Thymus (tissue), 11 donors: ENCODE data around the gene CUL2. TPM values are rescaled to one million over a fixed set of nuclear protein-coding genes. Genes with fewer than 3 reads are reported as not detected.

Source experiments
- DNase-seq, 9 donors: peaks; one replicate each; pipeline ENCODE4 v3.0.0-alpha.2; 2013; ENCODE audit warnings: low spot score in 9 of 9, low read depth in 6 of 9, missing footprints in 1 of 9
- H3K27ac ChIP-seq, 2 donors: one replicate each; pipeline ENCODE4 v1.5.1; 2013; ENCODE audit warnings: control low read depth in 1 of 2, low read depth in 1 of 2, low read length in 1 of 2, mild to moderate bottlenecking in 1 of 2, moderate library complexity in 1 of 2
- H3K27me3 ChIP-seq, 2 donors: one replicate each; pipeline ENCODE4 v1.5.1; 2013; ENCODE audit warnings: low read length in 1 of 2; ENCODE audit not compliant: control insufficient read depth in 2 of 2, insufficient read depth in 1 of 2
- H3K36me3 ChIP-seq, 2 donors: one replicate each; pipeline ENCODE4 v1.5.1; 2013; ENCODE audit warnings: low read length in 1 of 2, mild to moderate bottlenecking in 1 of 2, moderate library complexity in 1 of 2; ENCODE audit not compliant: control insufficient read depth in 2 of 2, insufficient read depth in 2 of 2
- H3K4me1 ChIP-seq, 2 donors: one replicate each; pipeline ENCODE4 v1.5.1; 2013; ENCODE audit warnings: low read length in 2 of 2; ENCODE audit not compliant: control insufficient read depth in 2 of 2, insufficient read depth in 2 of 2
- H3K4me3 ChIP-seq, 2 donors: one replicate each; pipeline ENCODE4 v1.5.1; 2013; ENCODE audit warnings: low read length in 2 of 2, control low read depth in 1 of 2, mild to moderate bottlenecking in 1 of 2
- H3K9me3 ChIP-seq, 2 donors: one replicate each; pipeline ENCODE4 v1.5.1; 2013; ENCODE audit warnings: low read length in 1 of 2, mild to moderate bottlenecking in 1 of 2; ENCODE audit not compliant: control insufficient read depth in 2 of 2, insufficient read depth in 1 of 2
- WGBS: extraction: QIAGEN DNeasy Blood & Tissue Kit; methylation state at CpG from one replicate; pipeline ENCODE4 v1.1.7; 2013; 5-methylcytosine and 5-hydroxymethylcytosine counted together
- polyA plus RNA-seq: library from polyadenylated mRNA; stranded (reverse); fragments of 200-250 nt; gene quantifications from one replicate; pipeline ENCODE4 v1.2.3, GENCODE V29; 2013
- total RNA-seq: library from RNA; stranded (reverse); fragments of 120-200 nt; gene quantifications from one replicate; pipeline ENCODE4 v1.2.4, GENCODE V29; 2013
- donor health status: healthy.

The CUL2 gene
- total and polyA plus RNA-seq, 2 donors: 17.0 to 23.1 TPM

GRCh38 chr10:34960983-34961382 lies 129.2 kb downstream of the CUL2 start:
- H3K27me3 ChIP-seq: no peaks in the 10 kb centered on the region
- 91% methylated on average over 8 of the region's 8 CpGs for WGBS
- no peaks in the 10 kb centered on the region for H3K36me3 ChIP-seq
- H3K4me1 ChIP-seq: no peaks in the 10 kb centered on the region
- H3K27ac ChIP-seq: no peak overlapping the region
- DNase-seq: no peak
- no peaks in the 10 kb centered on the region for H3K9me3 ChIP-seq
- no peak overlapping the region for H3K4me3 ChIP-seq

- WGBS: 70% methylated on average over 4 of the region's 4 CpGs
- Histone ChIP-seq H3K27me3 (no peaks in the 10 kb centered on the region), H3K4me3 (no peak overlapping the region), H3K4me1 (no peaks in the 10 kb centered on the region), H3K36me3 (no peaks in the 10 kb centered on the region), H3K27ac (no peak overlapping the region), H3K9me3 (no peaks in the 10 kb centered on the region)
- DNase-seq: no peak
Measured at GRCh38 chr10:34959786-34960185, 130.4 kb downstream of the CUL2 start.

GRCh38 chr10:34959321-34959720 lies 130.8 kb downstream of the CUL2 start:
- no peak overlapping the region for H3K27ac ChIP-seq
- 84% methylated on average over 9 of the region's 9 CpGs for WGBS
- no peaks in the 10 kb centered on the region for H3K36me3 ChIP-seq
- DNase-seq: no peak
- no peaks in the 10 kb centered on the region for H3K27me3 ChIP-seq
- H3K4me3 ChIP-seq: no peak overlapping the region
- no peaks in the 10 kb centered on the region for H3K9me3 ChIP-seq
- no peaks in the 10 kb centered on the region for H3K4me1 ChIP-seq

Other genes starting within 250 kb of the CUL2 start
- gene CREM, start 36.5 kb upstream of the CUL2 start, total RNA-seq: 38.0 TPM
- 82.2 TPM for gene CREM, start 36.5 kb upstream of the CUL2 start, polyA plus RNA-seq
- gene CCNY, start 246.2 kb upstream of the CUL2 start, total RNA-seq: 27.6 TPM
- 34.9 TPM for gene CCNY, start 246.2 kb upstream of the CUL2 start, polyA plus RNA-seq